HEK293 (cell line): Measurements from ENCODE around the gene C1orf167.

Experiments
- CTCF ChIA-PET: fragments of 350-600 bp; formaldehyde crosslinking; extraction: SDS; loops from one replicate; lab custom pipeline; 2021; ENCODE audit warnings: antibody characterized with exemption; lab: Yijun Ruan, JAX
- POLR2A ChIA-PET: fragments of 300-600 bp; formaldehyde crosslinking; extraction: SDS; loops from one replicate; lab custom pipeline; 2020; ENCODE audit warnings: antibody characterized with exemption, inconsistent platforms; lab: Yijun Ruan, JAX
- H3K27ac ChIP-seq: fragments of 200-500 bp; sonication (Bioruptor generic); 2 replicates; pipeline ENCODE4 v1.5.1; 2014; ENCODE audit warnings: low read depth, low read length, control low read depth, inconsistent platforms; ENCODE audit errors: extremely low read depth
- H3K36me3 ChIP-seq, 2 experiments: fragments of 200-500 bp in 1 of 2; sonication (Bioruptor generic) in 1 of 2; 1 replicate in 1 of 2; 2 replicates in 1 of 2; pipeline ENCODE4 v1.5.1; 2014 to 2017; ENCODE audit warnings: inconsistent platforms in 2 of 2, low read length in 2 of 2; ENCODE audit not compliant: control insufficient read depth in 2 of 2, insufficient read depth in 1 of 2
- H3K4me1 ChIP-seq: fragments of 200-500 bp; sonication (Bioruptor generic); 2 replicates; pipeline ENCODE4 v1.5.1; 2014; ENCODE audit warnings: mild to moderate bottlenecking, low read length, inconsistent platforms; ENCODE audit not compliant: control insufficient read depth, insufficient read depth
- H3K4me3 ChIP-seq: 2 replicates; pipeline ENCODE4 v1.5.1; 2011; ENCODE audit warnings: low read depth, mild to moderate bottlenecking, control low read depth, low read length, moderate library complexity
- H3K9me3 ChIP-seq: fragments of 200-500 bp; sonication (Bioruptor generic); 2 replicates; pipeline ENCODE4 v1.5.1; 2014; ENCODE audit warnings: low read depth, low read length, inconsistent platforms; ENCODE audit not compliant: control insufficient read depth, insufficient read depth
- GLIS1 ChIP-seq: fragments of 450-650 bp; formaldehyde crosslinking; IDR thresholded peaks from 2 replicates; pipeline ENCODE4 v1.5.1; 2016; ENCODE audit warnings: missing biosample characterization, missing genetic modification characterization
- KLF17 ChIP-seq: fragments of 450-650 bp; formaldehyde crosslinking; IDR thresholded peaks from 2 replicates; pipeline ENCODE4 v1.5.1; 2016; ENCODE audit warnings: missing biosample characterization, missing genetic modification characterization
- MZF1 ChIP-seq: fragments of 450-650 bp; formaldehyde crosslinking; IDR thresholded peaks from 2 replicates; pipeline ENCODE4 v1.5.1; 2017; ENCODE audit warnings: missing biosample characterization, missing genetic modification characterization, borderline replicate concordance
- PBX3 ChIP-seq: sonication (generic); formaldehyde crosslinking; IDR thresholded peaks from 2 replicates; pipeline ENCODE4 v1.8.1; 2022; ENCODE audit warnings: mild to moderate bottlenecking, moderate library complexity, missing genetic modification reagents
- PRDM10 ChIP-seq: fragments of 450-650 bp; formaldehyde crosslinking; IDR thresholded peaks from 2 replicates; pipeline ENCODE4 v1.5.1; 2016; ENCODE audit warnings: missing biosample characterization, missing genetic modification characterization
- SETDB1 ChIP-seq: IDR thresholded peaks from one replicate; pipeline ENCODE4 v1.6.1; 2017; ENCODE audit warnings: mild to moderate bottlenecking, low read length, moderate library complexity, mixed read lengths; ENCODE audit not compliant: insufficient read length
- SP2 ChIP-seq: fragments of 450-650 bp; formaldehyde crosslinking; IDR thresholded peaks from 2 replicates; pipeline ENCODE4 v1.5.1; 2016; ENCODE audit warnings: missing biosample characterization, missing genetic modification characterization
- WT1 ChIP-seq: fragments of 450-650 bp; formaldehyde crosslinking; IDR thresholded peaks from 2 replicates; pipeline ENCODE4 v1.5.1; 2016; ENCODE audit warnings: missing biosample characterization, missing genetic modification characterization
- ZBTB20 ChIP-seq: fragments of 450-650 bp; formaldehyde crosslinking; IDR thresholded peaks from 2 replicates; pipeline ENCODE4 v1.5.1; 2016; ENCODE audit warnings: missing biosample characterization, missing genetic modification characterization
- ZBTB48 ChIP-seq: fragments of 450-650 bp; formaldehyde crosslinking; IDR thresholded peaks from 2 replicates; pipeline ENCODE4 v1.5.1; 2016; ENCODE audit warnings: missing biosample characterization, missing genetic modification characterization
- ZBTB49 ChIP-seq: fragments of 450-650 bp; formaldehyde crosslinking; IDR thresholded peaks from 2 replicates; pipeline ENCODE4 v1.5.1; 2016; ENCODE audit warnings: missing biosample characterization, missing genetic modification characterization, low read depth
- ZBTB8A ChIP-seq: fragments of 450-650 bp; formaldehyde crosslinking; IDR thresholded peaks from 2 replicates; pipeline ENCODE4 v1.5.1; 2016; ENCODE audit warnings: missing biosample characterization, missing genetic modification characterization
- ZIC2 ChIP-seq: fragments of 450-650 bp; formaldehyde crosslinking; IDR thresholded peaks from 2 replicates; pipeline ENCODE4 v1.5.1; 2016; ENCODE audit warnings: missing biosample characterization, missing genetic modification characterization
- ZNF114 ChIP-seq: fragments of 450-650 bp; formaldehyde crosslinking; IDR thresholded peaks from 2 replicates; pipeline ENCODE4 v1.5.0; 2017; ENCODE audit warnings: missing biosample characterization, missing genetic modification characterization
- ZNF121 ChIP-seq: fragments of 450-650 bp; formaldehyde crosslinking; IDR thresholded peaks from 2 replicates; pipeline ENCODE4 v1.5.1; 2016; ENCODE audit warnings: missing biosample characterization, missing genetic modification characterization
- ZNF184 ChIP-seq: fragments of 450-650 bp; IDR thresholded peaks from 2 replicates; pipeline ENCODE4 v1.5.1; 2018; ENCODE audit warnings: missing biosample characterization, mild to moderate bottlenecking, missing genetic modification characterization
- ZNF24 ChIP-seq: fragments of 450-650 bp; formaldehyde crosslinking; IDR thresholded peaks from 2 replicates; pipeline ENCODE4 v1.5.1; 2016; ENCODE audit warnings: missing biosample characterization, missing genetic modification characterization
- ZNF248 ChIP-seq: fragments of 450-650 bp; formaldehyde crosslinking; IDR thresholded peaks from 2 replicates; pipeline ENCODE4 v1.5.1; 2017; ENCODE audit warnings: missing biosample characterization, missing genetic modification characterization
- ZNF280C ChIP-seq: fragments of 450-650 bp; formaldehyde crosslinking; IDR thresholded peaks from 2 replicates; pipeline ENCODE4 v1.5.1; 2016; ENCODE audit warnings: missing biosample characterization, missing genetic modification characterization
- ZNF341 ChIP-seq: fragments of 450-650 bp; formaldehyde crosslinking; IDR thresholded peaks from 2 replicates; pipeline ENCODE4; 2016; ENCODE audit warnings: low read depth, missing biosample characterization, missing genetic modification characterization
- ZNF521 ChIP-seq: fragments of 450-650 bp; formaldehyde crosslinking; IDR thresholded peaks from 2 replicates; pipeline ENCODE4 v1.5.1; 2017; ENCODE audit warnings: missing biosample characterization, mild to moderate bottlenecking, missing genetic modification characterization
- ZNF555 ChIP-seq: fragments of 450-650 bp; formaldehyde crosslinking; conservative IDR thresholded peaks from 2 replicates; pipeline ENCODE4 v1.5.1; 2017; ENCODE audit warnings: missing biosample characterization, mild to moderate bottlenecking, missing genetic modification characterization, inconsistent platforms
- ZNF645 ChIP-seq: fragments of 450-650 bp; formaldehyde crosslinking; IDR thresholded peaks from 2 replicates; pipeline ENCODE4; 2016; ENCODE audit warnings: missing biosample characterization, missing genetic modification characterization
- ZNF76 ChIP-seq: fragments of 450-650 bp; formaldehyde crosslinking; IDR thresholded peaks from 2 replicates; pipeline ENCODE4; 2016; ENCODE audit warnings: low read depth, missing biosample characterization, missing genetic modification characterization, borderline replicate concordance
- ZSCAN23 ChIP-seq: fragments of 450-650 bp; formaldehyde crosslinking; IDR thresholded peaks from 2 replicates; pipeline ENCODE4 v1.5.1; 2016; ENCODE audit warnings: missing biosample characterization, missing genetic modification characterization

Gene C1orf167

GRCh38 chr1:11802973-11803885 lies 41.2 kb downstream of the C1orf167 start:
- Histone ChIP-seq H3K4me1 (peaks cover 4% of the 10 kb centered on the region), H3K4me3 (peak overlapping the region; percentile 35), H3K36me3 (peaks cover 0 to 54% of the 10 kb centered on the region in 2 experiments; a peak in 2 of 3 replicates), H3K9me3 (no peaks in the 10 kb centered on the region), H3K27ac (no peak overlapping the region)
- ChIA-PET CTCF (interaction anchor here (0.5 to 1.3 kb wide), 9 partner anchors 16 to 455 kb away, joined by 3 to 8 read pairs (median 3); no protein-coding TSS in a partner anchor), POLR2A (interaction anchor here (0.7 to 2.0 kb wide), 10 partner anchors 9 to 743 kb away, joined by 3 to 11 read pairs (median 6); partner anchors contain the start of genes AGTRAP, MFN2 and SRM)
- no peak for TF ChIP-seq MZF1 (tag by site-specific recombination)
- TF ChIP-seq ZBTB20 (tag by site-specific recombination), result peak; percentile 49; the same call in 1 of the 2 replicates
- peak; percentile 78; the same call in 1 of the 2 replicates for TF ChIP-seq PBX3
- TF ChIP-seq KLF17 (tag by site-specific recombination), result no peak
- TF ChIP-seq ZIC2, result peak; percentile 73
- TF ChIP-seq ZSCAN23 (tag by site-specific recombination), result no peak
- no peak for TF ChIP-seq ZNF76 (tag by site-specific recombination)
- TF ChIP-seq ZNF341 (tag by site-specific recombination), result peak; percentile 92
- TF ChIP-seq ZNF555 (tag by site-specific recombination), result no peak
- peak; percentile 94 for TF ChIP-seq ZBTB48 (tag by site-specific recombination)
- TF ChIP-seq ZNF645 (tag by site-specific recombination), result no peak
- no peak for TF ChIP-seq ZNF521 (tag by site-specific recombination)
- TF ChIP-seq ZBTB49, result no peak
- no peak for TF ChIP-seq ZNF24 (tag by site-specific recombination)
- TF ChIP-seq GLIS1 (tag by site-specific recombination), result peak; percentile 64
- no peak for TF ChIP-seq ZNF280C (tag by site-specific recombination)
- no peak for TF ChIP-seq SETDB1
- no peak for TF ChIP-seq ZNF184 (tag by site-specific recombination)
- TF ChIP-seq ZNF121 (tag by site-specific recombination), result no peak
- no peak for TF ChIP-seq ZNF248
- no peak for TF ChIP-seq ZNF114 (tag by site-specific recombination)
- TF ChIP-seq WT1, result peak; percentile 43; the same call in 1 of the 2 replicates
- peak; percentile 89 for TF ChIP-seq PRDM10 (tag by site-specific recombination)
- TF ChIP-seq SP2 (tag by site-specific recombination), result peak; percentile 92
- peak; percentile 62 for TF ChIP-seq ZBTB8A (tag by site-specific recombination)
